Activated naive CD8-positive, alpha-beta T cell treated with anti-CD3 and anti-CD28 coated beads for 36 hours (primary cell): ENCODE measurements around the gene CACNA1S. TPM values are rescaled to one million over a fixed set of nuclear protein-coding genes. Genes with fewer than 3 reads are reported as not detected.

ENCODE experiments used
- DNase-seq: peaks from one replicate; pipeline ENCODE4 v3.0.0; 2021
- H3K27ac Mint-ChIP-seq: one replicate; pipeline ENCODE4 v1.8.0; 2022; ENCODE audit warnings: mild to moderate bottlenecking, moderate library complexity, mixed read lengths
- H3K27me3 Mint-ChIP-seq: one replicate; pipeline ENCODE4 v1.8.0; 2022; ENCODE audit warnings: mild to moderate bottlenecking, mixed read lengths
- H3K36me3 Mint-ChIP-seq: one replicate; pipeline ENCODE4 v1.8.0; 2021; ENCODE audit warnings: mild to moderate bottlenecking, mixed read lengths
- H3K4me1 Mint-ChIP-seq: one replicate; pipeline ENCODE4 v1.8.0; 2021; ENCODE audit warnings: mixed read lengths
- H3K4me3 Mint-ChIP-seq: one replicate; pipeline ENCODE4 v1.8.0; 2022; ENCODE audit warnings: mild to moderate bottlenecking, moderate library complexity, mixed read lengths
- H3K9me3 Mint-ChIP-seq: one replicate; pipeline ENCODE4 v1.8.0; 2022; ENCODE audit warnings: mixed read lengths
- total RNA-seq, 2 experiments: library from RNA; stranded (reverse); gene quantifications; one replicate each; pipeline ENCODE4 v1.2.3, GENCODE V29; 2021

The CACNA1S gene
- total RNA-seq = not detected

DNA sequence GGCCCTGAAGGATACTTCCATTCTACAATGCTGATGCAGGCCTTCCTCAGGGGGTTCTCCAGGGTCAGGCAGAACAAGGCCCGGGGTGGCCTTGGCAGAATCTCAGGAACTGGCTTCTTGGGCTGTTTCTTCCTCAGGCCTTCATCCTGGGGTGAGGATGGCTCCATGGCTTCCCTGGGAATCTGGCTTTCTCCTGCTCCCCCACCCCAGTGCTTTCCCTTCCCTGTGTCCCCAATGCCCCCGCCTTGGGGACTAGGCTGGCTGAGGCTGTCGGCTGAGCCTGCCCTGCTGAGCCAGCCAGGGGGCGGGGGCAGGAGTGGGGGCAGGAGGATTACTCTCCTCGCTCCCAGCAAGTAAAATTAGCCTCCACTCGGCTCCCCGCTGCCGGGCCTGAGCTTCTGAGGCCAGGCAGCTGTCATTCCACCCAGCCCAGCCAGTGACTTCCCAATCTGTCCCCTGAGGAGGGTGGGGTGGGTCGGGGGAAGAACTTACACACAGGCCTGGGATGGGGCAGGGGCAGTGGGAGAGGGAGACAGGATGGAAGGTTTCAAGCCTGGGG, at the start of gene CACNA1S:
Gene CACNA1S (minus strand): TSS at position 254 of the 559 bp plus-strand sequence. CDS start 87 bp downstream, at position 167.
- H3K27ac Mint-ChIP-seq = no peak within 1 kb of the TSS
- H3K4me1 Mint-ChIP-seq = peaks cover 6% of the 10 kb centered on the region
- no peaks in the 10 kb centered on the region for H3K36me3 Mint-ChIP-seq
- DNase-seq = no peak
- peak within 1 kb of the TSS; percentile 7 for H3K4me3 Mint-ChIP-seq
- no peaks in the 10 kb centered on the region for H3K9me3 Mint-ChIP-seq
- H3K27me3 Mint-ChIP-seq = no peaks in the 10 kb centered on the region

DNA sequence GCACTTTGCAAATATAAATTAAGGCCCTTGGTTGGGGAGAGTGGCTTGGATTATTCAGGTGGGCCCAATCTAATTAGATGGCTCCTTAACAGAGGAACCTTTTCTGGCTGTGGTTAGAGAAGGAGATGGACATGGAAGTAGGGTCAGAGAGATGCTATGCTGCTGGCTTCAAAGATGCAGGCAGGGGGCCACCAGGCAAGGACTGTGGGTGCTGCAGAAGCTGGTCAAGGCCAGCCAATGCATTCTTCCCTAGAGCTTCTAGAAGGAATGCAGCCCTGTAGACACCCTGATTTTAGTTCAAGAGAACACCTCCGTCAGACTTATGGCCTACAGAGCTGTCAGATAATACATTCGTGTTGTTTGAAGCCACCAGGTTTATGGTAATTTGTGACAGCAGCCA, 45.7 kb upstream of the CACNA1S start:
- no peaks in the 10 kb centered on the region for H3K36me3 Mint-ChIP-seq
- H3K4me1 Mint-ChIP-seq = peaks cover 12% of the 10 kb centered on the region
- H3K9me3 Mint-ChIP-seq = no peaks in the 10 kb centered on the region

DNA sequence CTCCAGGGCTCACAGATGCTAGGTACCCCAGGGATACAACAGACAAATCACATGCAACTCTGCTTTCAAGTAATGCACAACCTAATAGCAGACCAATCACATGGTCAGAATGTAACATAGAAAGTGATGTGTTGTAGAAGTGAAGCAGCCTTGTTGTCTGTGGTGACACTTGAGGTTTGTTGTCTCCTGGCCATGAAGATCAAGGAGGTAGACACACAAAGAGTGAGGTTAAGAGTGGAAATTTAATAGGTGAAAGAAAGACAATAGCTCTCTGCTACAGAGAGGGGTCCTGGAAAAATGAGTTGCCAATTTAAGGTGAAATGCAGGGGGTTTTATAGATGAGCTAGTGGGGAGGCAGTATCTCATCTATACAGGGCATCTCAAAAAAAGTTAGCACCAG, 44.6 kb upstream of the CACNA1S start:
- no peak for DNase-seq
- no peaks in the 10 kb centered on the region for H3K9me3 Mint-ChIP-seq
- no peaks in the 10 kb centered on the region for H3K36me3 Mint-ChIP-seq
- no peak overlapping the region for H3K4me3 Mint-ChIP-seq
- no peak overlapping the region for H3K27ac Mint-ChIP-seq
- peaks cover 15% of the 10 kb centered on the region for H3K27me3 Mint-ChIP-seq
- peaks cover 17% of the 10 kb centered on the region for H3K4me1 Mint-ChIP-seq

More for the DNA sequence above, 45.7 kb upstream of the CACNA1S start:
- Mint-ChIP-seq H3K4me3 (no peak overlapping the region), H3K27me3 (peaks cover 15% of the 10 kb centered on the region), H3K27ac (peak overlapping the region; percentile 11)
- DNase-seq = no peak

DNA sequence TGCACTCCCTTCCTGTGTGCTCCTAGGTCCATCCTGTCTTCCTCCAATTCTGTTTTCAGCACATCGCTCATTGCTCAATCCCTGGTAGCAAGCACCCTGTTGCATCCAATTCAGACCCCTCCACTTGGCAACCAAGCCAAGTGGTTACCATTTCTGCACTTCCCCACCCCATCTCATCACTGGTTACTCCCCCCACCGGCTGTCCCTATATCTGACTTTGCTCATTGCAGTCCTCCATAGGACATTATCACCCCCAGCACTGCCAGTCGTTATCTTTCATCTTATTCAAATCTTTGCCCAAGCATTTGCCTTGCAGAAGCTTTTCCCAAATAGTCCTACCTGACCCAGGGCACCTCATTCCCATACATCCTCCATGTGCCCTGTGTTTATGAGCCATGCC, 44.1 kb upstream of the CACNA1S start:
- no peak overlapping the region for H3K4me3 Mint-ChIP-seq
- H3K36me3 Mint-ChIP-seq = peaks cover 1% of the 10 kb centered on the region
- H3K27ac Mint-ChIP-seq = no peak overlapping the region
- no peaks in the 10 kb centered on the region for H3K9me3 Mint-ChIP-seq
- peaks cover 15% of the 10 kb centered on the region for H3K27me3 Mint-ChIP-seq
- DNase-seq = no peak
- H3K4me1 Mint-ChIP-seq = peaks cover 17% of the 10 kb centered on the region

DNA sequence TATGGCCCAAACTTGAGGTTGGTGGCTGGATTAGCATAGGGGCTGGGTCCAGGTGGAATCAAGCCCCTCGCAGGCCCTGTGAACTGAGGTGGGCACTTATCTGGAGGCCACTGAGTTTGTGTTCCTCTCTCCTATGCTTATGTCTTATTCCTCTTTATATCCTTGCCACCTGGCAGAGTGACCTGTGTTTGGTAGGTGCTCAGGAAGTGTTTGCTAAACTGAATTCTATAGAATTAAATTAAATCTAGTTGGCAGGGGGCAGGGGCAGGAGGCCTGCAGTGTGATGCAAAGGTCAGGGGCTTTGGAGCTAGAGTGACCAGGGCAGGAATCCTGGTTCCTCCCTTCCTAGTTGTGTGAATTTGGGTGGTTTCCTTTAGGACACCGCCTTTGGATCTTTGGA, 43.1 kb upstream of the CACNA1S start:
- H3K4me3 Mint-ChIP-seq = no peak overlapping the region

DNA sequence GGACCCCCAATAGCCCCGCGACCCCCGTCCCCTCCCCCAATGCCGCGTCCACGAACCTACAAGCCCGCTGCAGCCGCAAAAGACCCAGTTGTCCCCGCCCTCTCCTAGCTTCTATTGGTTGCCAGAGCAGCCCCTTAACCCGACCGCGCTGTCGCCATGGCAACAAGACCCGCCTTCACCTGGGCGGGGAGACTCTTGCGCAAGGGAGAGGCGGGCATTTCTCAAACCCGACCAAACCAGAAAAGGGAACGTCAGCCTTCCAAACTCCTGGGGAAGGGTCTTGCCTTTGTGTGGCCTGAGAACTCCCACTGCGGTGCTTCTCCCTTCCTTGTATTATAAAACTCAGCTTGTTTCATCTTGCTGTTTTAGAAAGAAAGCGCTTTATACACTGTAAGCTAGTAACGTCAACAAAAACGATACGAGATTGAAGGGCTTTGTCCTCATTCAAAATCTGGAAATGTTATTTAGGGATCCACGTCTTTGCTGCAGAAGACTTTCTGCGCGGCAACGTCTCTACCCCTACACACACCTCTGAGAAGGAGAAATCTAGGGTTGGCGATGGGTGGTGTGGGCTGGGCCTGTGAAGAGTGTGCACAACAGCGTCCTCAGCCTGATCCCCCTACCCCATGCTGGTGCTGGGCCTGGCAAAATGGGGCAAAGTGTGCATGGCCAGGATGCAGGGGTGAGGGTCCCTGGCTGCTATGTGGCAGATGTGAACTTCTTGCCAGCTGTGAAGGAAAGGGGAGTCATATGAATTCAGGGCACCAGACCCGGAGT, 42.4 kb upstream of the CACNA1S start, which contains the start of gene TMEM9:
Gene TMEM9 (minus strand): TSS at position 86 of the 777 bp plus-strand sequence. CDS start 551 bp downstream, outside the sequence.
- Mint-ChIP-seq H3K4me1 (peaks cover 17% of the 10 kb centered on the region), H3K36me3 (peaks cover 7% of the 10 kb centered on the region)
- DNase-seq = peak; percentile 96

More for the DNA sequence above, 43.1 kb upstream of the CACNA1S start:
- H3K36me3 Mint-ChIP-seq = peaks cover 7% of the 10 kb centered on the region
- no peak for DNase-seq
- H3K27ac Mint-ChIP-seq = no peak overlapping the region
- H3K27me3 Mint-ChIP-seq = peaks cover 10% of the 10 kb centered on the region
- no peaks in the 10 kb centered on the region for H3K9me3 Mint-ChIP-seq
- H3K4me1 Mint-ChIP-seq = peaks cover 17% of the 10 kb centered on the region

DNA sequence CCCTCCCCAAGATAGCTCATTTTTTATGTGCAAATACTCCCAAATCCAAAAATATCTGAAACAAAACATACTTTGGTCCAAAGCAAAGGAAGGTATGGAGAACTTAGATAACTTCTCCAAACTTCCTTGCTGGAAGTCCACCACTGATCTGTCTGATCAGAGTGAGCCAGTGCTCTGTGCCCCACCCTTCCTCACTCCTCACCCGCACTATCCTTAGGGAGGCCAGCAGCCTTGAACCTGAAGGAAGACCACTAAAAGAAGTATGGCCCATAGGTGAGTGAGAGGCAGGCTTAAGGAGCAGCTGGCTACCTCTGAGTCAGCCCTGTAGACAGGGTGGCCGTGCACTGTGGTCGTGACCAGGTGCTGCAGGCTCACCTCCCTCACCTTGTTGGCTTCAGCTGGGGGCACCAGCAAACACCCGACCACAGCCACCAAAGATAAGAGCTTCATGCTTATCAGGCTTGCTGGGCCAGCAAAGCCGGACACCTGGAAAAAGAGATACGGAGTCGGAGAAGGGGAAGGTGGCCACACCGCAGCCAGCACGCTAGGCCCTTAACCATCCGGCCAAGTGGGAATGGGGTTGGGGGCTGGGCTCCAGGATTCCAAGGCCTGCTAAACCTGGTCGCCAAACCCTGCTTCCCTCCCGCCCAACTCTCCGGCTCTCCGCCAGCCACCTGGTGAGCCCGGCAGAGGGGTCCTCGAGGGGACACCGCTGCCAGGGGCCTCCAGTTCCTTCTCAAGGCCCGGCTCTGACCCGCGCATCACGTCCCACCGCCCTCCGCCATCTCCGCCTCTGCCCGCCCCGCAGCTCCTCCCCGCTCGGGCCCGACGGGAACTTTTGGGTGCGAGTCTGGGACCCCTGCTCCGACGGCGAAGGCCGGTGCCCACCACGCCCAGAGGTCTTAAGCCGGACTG, 41.5 kb upstream of the CACNA1S start:
- Mint-ChIP-seq H3K27me3 (peaks cover 10% of the 10 kb centered on the region), H3K4me3 (peak overlapping the region; percentile 85), H3K4me1 (peaks cover 17% of the 10 kb centered on the region), H3K27ac (peak overlapping the region; percentile 80), H3K36me3 (peaks cover 8% of the 10 kb centered on the region), H3K9me3 (no peaks in the 10 kb centered on the region)
- DNase-seq = no peak

More for the DNA sequence above, 42.4 kb upstream of the CACNA1S start, which contains the start of gene TMEM9:
- no peaks in the 10 kb centered on the region for H3K9me3 Mint-ChIP-seq
- H3K27me3 Mint-ChIP-seq = peaks cover 10% of the 10 kb centered on the region
- peak within 1 kb of the TSS; percentile 80 for H3K27ac Mint-ChIP-seq
- H3K4me3 Mint-ChIP-seq = peak within 1 kb of the TSS; percentile 85

DNA sequence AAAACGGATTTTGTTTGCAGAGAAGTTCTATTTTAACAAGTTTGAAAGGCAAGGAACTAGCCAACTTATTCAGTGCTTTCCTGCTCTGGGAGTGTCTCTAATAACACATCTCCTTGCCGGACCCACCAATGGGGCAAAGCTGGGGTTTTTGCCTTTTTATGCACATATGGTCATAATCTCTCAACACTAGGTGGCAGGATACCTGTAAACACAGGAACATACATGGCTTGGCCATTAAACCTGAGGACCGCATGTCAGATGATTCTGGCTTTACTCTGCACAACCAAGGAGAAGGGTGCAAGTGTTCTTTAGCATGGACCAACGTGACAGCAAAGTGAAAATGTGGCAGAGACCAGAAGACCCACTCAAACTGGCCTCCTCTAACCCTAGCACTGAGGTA, 37.2 kb upstream of the CACNA1S start:
- DNase-seq = no peak
- peaks cover 8% of the 10 kb centered on the region for H3K36me3 Mint-ChIP-seq
- H3K27ac Mint-ChIP-seq = no peak overlapping the region
- no peaks in the 10 kb centered on the region for H3K9me3 Mint-ChIP-seq
- peaks cover 12% of the 10 kb centered on the region for H3K4me1 Mint-ChIP-seq
- no peak overlapping the region for H3K4me3 Mint-ChIP-seq
- H3K27me3 Mint-ChIP-seq = no peaks in the 10 kb centered on the region

DNA sequence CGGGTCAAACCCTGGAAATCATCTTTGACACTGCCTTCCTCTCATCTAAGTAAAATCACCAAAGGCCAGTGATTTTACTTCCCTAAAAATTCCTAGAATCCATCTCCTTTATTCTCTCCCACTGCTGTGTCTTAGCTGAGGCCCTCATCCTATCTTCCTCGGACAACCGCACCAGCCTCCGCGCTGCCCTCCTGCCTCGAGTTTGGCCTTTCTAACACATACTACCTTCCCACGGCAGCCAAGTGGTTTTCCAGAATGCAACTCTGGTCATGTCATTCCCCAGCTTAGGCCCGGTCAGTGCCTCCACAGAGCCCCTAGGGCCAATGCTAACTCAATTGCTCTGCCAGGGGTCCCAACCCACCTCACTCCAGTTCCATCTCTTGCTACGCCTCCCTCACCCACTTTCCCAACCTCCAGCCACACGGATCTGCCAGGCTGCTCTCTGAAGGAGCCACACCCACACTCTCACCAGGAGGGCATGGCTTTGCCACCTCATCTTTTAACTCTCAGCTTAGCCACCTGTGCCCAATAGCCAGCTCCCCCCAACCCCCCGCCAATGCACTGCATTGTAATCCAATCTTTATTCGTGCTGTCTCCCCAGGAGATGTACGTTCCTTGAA, 35.3 kb upstream of the CACNA1S start:
- Mint-ChIP-seq H3K27ac (no peak overlapping the region), H3K27me3 (no peaks in the 10 kb centered on the region)

DNA sequence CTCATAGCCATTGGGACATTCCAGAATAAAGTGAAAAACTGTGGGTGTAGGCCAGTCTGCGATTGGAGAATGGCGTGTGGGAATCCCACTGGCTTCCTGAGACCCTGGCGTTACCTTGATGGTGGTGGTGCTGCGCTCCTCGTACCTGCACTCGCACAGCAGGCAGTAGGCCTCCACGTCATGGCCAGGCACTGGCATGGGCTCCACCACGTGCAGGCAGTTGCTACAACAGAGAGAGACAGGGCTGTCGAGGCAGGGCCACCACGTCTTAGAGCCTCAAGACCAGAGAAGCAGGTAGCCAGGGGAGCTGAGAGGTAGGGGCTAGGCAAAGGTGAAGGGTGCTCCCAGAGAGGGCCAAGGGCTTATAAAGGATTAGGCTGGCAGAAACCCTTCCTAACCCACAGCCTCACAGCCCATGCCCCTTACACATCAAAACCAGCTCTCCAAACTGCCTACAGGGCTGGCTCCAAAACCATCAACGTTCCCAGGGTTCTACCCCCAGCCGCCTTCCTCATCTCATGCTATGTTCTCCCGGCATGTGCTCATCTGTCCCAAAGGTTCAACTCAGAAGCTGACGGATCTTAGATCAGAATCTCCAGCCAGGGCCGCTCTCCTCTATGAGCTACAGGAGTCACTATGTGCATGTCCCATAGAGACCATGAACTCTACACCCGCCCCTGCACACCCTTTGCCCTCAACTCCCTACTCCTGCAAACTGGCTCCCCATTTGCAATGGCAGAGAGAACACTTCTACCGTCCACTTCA, 34.6 kb upstream of the CACNA1S start:
- no peak overlapping the region for H3K4me3 Mint-ChIP-seq
- peaks cover 8% of the 10 kb centered on the region for H3K36me3 Mint-ChIP-seq
- no peak overlapping the region for H3K27ac Mint-ChIP-seq
- H3K9me3 Mint-ChIP-seq = no peaks in the 10 kb centered on the region
- no peaks in the 10 kb centered on the region for H3K4me1 Mint-ChIP-seq
- no peak for DNase-seq
- no peaks in the 10 kb centered on the region for H3K27me3 Mint-ChIP-seq

More for the DNA sequence above, 35.3 kb upstream of the CACNA1S start:
- Mint-ChIP-seq H3K9me3 (no peaks in the 10 kb centered on the region), H3K36me3 (peaks cover 8% of the 10 kb centered on the region), H3K4me3 (no peak overlapping the region), H3K4me1 (peaks cover 2% of the 10 kb centered on the region)
- no peak for DNase-seq

DNA sequence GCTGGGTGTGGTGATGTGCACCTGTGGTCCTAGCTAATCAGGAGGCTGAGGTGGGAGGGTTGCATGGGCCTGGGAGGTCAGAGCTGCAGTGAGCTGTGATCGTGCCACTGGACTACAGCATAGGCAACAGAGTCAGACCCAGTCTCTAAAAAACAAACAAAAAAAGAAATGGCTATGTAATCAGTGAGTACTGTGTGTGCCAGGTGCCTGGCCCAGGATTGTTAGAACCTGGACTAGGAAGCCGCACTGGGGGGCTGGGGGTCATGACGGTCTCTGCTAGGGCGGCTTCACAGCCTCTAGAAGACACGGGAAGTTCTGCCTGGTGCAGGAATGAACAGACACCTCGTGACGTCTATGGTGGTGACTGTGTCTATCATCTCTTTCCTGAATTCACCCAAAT, 33.6 kb upstream of the CACNA1S start:
- no peak for DNase-seq
- H3K4me1 Mint-ChIP-seq = no peaks in the 10 kb centered on the region
- peaks cover 2% of the 10 kb centered on the region for H3K36me3 Mint-ChIP-seq
- H3K4me3 Mint-ChIP-seq = no peak overlapping the region
- no peaks in the 10 kb centered on the region for H3K27me3 Mint-ChIP-seq
- no peak overlapping the region for H3K27ac Mint-ChIP-seq
- no peaks in the 10 kb centered on the region for H3K9me3 Mint-ChIP-seq

DNA sequence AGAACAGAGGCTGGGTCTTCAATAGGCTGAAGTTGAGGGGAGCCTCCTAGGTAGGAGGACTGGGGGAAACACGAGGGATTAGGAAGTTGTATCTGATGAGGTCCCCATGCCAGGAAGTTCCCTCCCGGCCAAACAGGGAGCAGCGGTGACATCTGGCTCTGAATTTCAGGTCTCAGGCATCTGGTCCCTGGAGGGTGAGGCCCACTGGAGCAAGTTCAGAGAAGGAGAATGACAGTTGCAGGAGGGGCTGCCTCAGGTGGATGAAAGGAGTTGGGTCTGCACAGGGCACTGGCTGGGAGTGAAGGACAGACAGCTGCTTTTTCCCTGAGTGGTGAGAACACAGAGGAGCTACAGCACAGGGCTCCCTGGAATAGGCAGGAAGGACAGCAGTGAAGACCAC, 32.9 kb upstream of the CACNA1S start:
- no peaks in the 10 kb centered on the region for H3K9me3 Mint-ChIP-seq
- no peaks in the 10 kb centered on the region for H3K27me3 Mint-ChIP-seq
- H3K36me3 Mint-ChIP-seq = peaks cover 2% of the 10 kb centered on the region
- DNase-seq = no peak
- H3K27ac Mint-ChIP-seq = no peak overlapping the region
- no peaks in the 10 kb centered on the region for H3K4me1 Mint-ChIP-seq
- no peak overlapping the region for H3K4me3 Mint-ChIP-seq

DNA sequence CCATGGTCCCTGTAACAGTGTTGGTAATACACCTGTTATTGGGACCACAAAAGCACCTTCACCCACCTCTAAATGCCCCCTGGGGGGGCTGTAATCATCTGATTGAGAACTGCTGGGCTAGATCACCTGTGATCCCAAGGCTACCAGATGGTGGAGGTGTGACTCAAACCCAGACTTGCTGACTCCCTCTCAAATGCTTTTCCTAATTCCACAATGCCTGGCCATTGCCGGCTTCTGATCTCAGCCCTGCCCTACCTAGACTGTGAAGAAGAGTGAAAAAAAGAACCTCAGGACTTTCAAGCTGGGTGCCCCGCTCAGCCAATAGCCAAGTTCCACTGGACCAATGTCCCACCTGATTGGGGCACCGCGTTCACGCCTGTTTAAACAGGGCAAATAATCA, 32.5 kb upstream of the CACNA1S start:
- H3K4me1 Mint-ChIP-seq = no peaks in the 10 kb centered on the region
- H3K36me3 Mint-ChIP-seq = peaks cover 2% of the 10 kb centered on the region
- no peak overlapping the region for H3K27ac Mint-ChIP-seq
- H3K27me3 Mint-ChIP-seq = no peaks in the 10 kb centered on the region
- no peak overlapping the region for H3K4me3 Mint-ChIP-seq
- H3K9me3 Mint-ChIP-seq = no peaks in the 10 kb centered on the region
- DNase-seq = no peak
